ENCODE results near the gene MED7.

DNA sequence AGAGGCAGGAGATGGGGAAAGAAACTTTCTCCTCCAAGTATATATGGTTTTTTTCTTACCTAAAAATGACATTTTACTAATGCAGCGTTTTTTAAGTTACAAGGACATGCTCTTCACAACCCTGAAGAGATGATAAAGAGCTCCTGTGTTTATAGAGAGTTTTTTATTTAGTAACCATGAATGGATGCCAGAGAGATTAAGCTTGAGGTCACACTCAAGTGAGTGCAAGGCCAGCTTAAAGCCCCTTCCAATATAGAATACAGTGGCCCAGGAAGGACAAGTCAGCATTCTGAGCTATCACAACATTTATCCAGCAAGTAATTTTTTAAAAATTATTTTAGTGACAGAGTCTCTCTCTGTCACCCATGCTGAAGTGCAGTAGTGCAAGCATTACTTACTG lies 27.2 kb downstream of the MED7 start:
- TF ChIP-seq EZH2 (IDR thresholded peaks at IDR 0.05; ENCODE audit: insufficient read depth, low read length), result no peak
- TF ChIP-seq, protein P1, sequence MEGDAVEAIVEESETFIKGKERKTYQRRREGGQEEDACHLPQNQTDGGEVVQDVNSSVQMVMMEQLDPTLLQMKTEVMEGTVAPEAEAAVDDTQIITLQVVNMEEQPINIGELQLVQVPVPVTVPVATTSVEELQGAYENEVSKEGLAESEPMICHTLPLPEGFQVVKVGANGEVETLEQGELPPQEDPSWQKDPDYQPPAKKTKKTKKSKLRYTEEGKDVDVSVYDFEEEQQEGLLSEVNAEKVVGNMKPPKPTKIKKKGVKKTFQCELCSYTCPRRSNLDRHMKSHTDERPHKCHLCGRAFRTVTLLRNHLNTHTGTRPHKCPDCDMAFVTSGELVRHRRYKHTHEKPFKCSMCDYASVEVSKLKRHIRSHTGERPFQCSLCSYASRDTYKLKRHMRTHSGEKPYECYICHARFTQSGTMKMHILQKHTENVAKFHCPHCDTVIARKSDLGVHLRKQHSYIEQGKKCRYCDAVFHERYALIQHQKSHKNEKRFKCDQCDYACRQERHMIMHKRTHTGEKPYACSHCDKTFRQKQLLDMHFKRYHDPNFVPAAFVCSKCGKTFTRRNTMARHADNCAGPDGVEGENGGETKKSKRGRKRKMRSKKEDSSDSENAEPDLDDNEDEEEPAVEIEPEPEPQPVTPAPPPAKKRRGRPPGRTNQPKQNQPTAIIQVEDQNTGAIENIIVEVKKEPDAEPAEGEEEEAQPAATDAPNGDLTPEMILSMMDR (IDR thresholded peaks at IDR 0.05; ENCODE audit: insufficient read depth, low read depth, low read length), result no peak
